HCT116 (cell line): ENCODE data around the gene TBC1D8. TPM values are rescaled to one million over a fixed set of nuclear protein-coding genes. Genes with fewer than 3 reads are reported as not detected.

Experiments used
- ATAC-seq: fragments of 200-7000 bp; cut with Tn5 transposase; 2 replicates; pipeline ENCODE4 v1.9.1; 2020; ENCODE audit warnings: mild to moderate bottlenecking, moderate library complexity
- BruUV-seq: library from RNA; stranded (reverse); fragments of 400-500 nt; replicated peaks from 2 replicates; lab custom pipeline; 2021; lab: Mats Ljungman, UMichigan
- CTCF ChIA-PET: fragments of 300-600 bp; sonication (Branson Sonifier 250); formaldehyde crosslinking; loops from one replicate; lab custom pipeline; 2021; ENCODE audit warnings: antibody characterized with exemption; lab: Charles Lee
- POLR2A ChIA-PET: fragments of 300-600, 350-600 bp; sonication (Branson Sonifier 250); formaldehyde crosslinking; loops from one replicate; lab custom pipeline; 2021; ENCODE audit warnings: antibody characterized with exemption; lab: Charles Lee
- RAD21 ChIA-PET, 2 experiments: fragments of 300-600 bp; sonication (Branson Sonifier 250); formaldehyde crosslinking; loops; one replicate each; lab custom pipeline; 2023; ENCODE audit warnings: low total read pairs in 2 of 2; ENCODE audit not compliant: uncharacterized antibody in 2 of 2, unreplicated experiment in 2 of 2, low non-redundant PET in 1 of 2; lab: Charles Lee
- DNase-seq: peaks from one replicate; pipeline ENCODE4 v3.0.0-alpha.2; 2010; ENCODE audit warnings: low read depth, low spot score
- H2AFZ ChIP-seq: fragments of 200-600 bp; shearing (Covaris generic), sonication (generic); 2 replicates; pipeline ENCODE4 v1.6.1; 2017; ENCODE audit warnings: low read depth, mixed run types, mixed read lengths, antibody characterized with exemption, low read length; ENCODE audit not compliant: poor library complexity, severe bottlenecking
- H3K27ac ChIP-seq: 2 replicates; pipeline ENCODE4 v1.5.1; 2012; ENCODE audit warnings: low read depth, low read length
- H3K27me3 ChIP-seq: fragments of 200-600 bp; sonication (generic); 2 replicates; pipeline ENCODE4 v1.6.1; 2016; ENCODE audit warnings: mixed run types, low read length, mixed read lengths; ENCODE audit not compliant: insufficient read depth
- H3K36me3 ChIP-seq, 2 experiments: fragments of 200-500 bp in 1 of 2; fragments of 200-600 bp in 1 of 2; sonication (Bioruptor generic) in 1 of 2; sonication (generic) in 1 of 2; 2 replicates each; pipeline versions ENCODE4 v1.5.1 to v1.6.1; 2014 to 2016; ENCODE audit warnings: low read length in 2 of 2, inconsistent platforms in 1 of 2, mixed read lengths in 1 of 2, mixed run types in 1 of 2; ENCODE audit not compliant: insufficient read depth in 2 of 2, control insufficient read depth in 1 of 2
- H3K4me1 ChIP-seq, 2 experiments: fragments of 200-600 bp in 1 of 2; sonication (generic) in 1 of 2; 2 replicates each; pipeline versions ENCODE4 v1.5.1 to v1.6.1; 2012 to 2017; ENCODE audit warnings: low read length in 2 of 2, inconsistent platforms in 1 of 2, mild to moderate bottlenecking in 1 of 2, mixed read lengths in 1 of 2, mixed run types in 1 of 2, moderate library complexity in 1 of 2; ENCODE audit not compliant: insufficient read depth in 2 of 2, control insufficient read depth in 1 of 2
- H3K4me2 ChIP-seq: fragments of 200-600 bp; sonication (generic); 2 replicates; pipeline ENCODE4 v1.6.1; 2017; ENCODE audit warnings: mixed run types, low read length, mixed read lengths
- H3K4me3 ChIP-seq, 2 experiments: fragments of 200-600 bp in 1 of 2; sonication (generic) in 1 of 2; replicated peaks in 1 of 2; 2 replicates each; pipeline ENCODE4 v1.5.1; 2011 to 2016; ENCODE audit warnings: low read length in 2 of 2, control low read depth in 1 of 2, low read depth in 1 of 2, mild to moderate bottlenecking in 1 of 2, mixed read lengths in 1 of 2, mixed run types in 1 of 2
- H3K79me2 ChIP-seq: fragments of 200-600 bp; sonication (generic); 2 replicates; pipeline ENCODE4 v1.6.1; 2017; ENCODE audit warnings: mild to moderate bottlenecking, mixed run types, low read length, moderate library complexity, mixed read lengths; ENCODE audit not compliant: insufficient read depth
- H3K9ac ChIP-seq: fragments of 200-600 bp; sonication (generic); 2 replicates; pipeline ENCODE4 v1.6.1; 2016; ENCODE audit warnings: low read length, mixed read lengths
- H3K9me2 ChIP-seq: fragments of 200-600 bp; sonication (generic), shearing (Covaris generic); 2 replicates; pipeline ENCODE4 v1.6.1; 2017; ENCODE audit warnings: mixed run types, mild to moderate bottlenecking, moderate library complexity; ENCODE audit not compliant: insufficient read depth
- H3K9me3 ChIP-seq, 2 experiments: fragments of 200-500 bp in 1 of 2; fragments of 200-600 bp in 1 of 2; sonication (Bioruptor generic) in 1 of 2; sonication (generic) in 1 of 2; 2 replicates each; pipeline ENCODE4 v1.6.1; 2014 to 2017; ENCODE audit warnings: low read length in 2 of 2, mixed read lengths in 2 of 2, inconsistent platforms in 1 of 2, low read depth in 1 of 2, mild to moderate bottlenecking in 1 of 2, mixed run types in 1 of 2, moderate library complexity in 1 of 2; ENCODE audit not compliant: control insufficient read depth in 1 of 2, insufficient read depth in 1 of 2
- H4K20me1 ChIP-seq: fragments of 200-600 bp; sonication (generic), shearing (Covaris generic); 2 replicates; pipeline ENCODE4 v1.6.1; 2017; ENCODE audit warnings: mixed run types, mild to moderate bottlenecking, moderate library complexity; ENCODE audit not compliant: insufficient read depth
- CBX3 ChIP-seq: IDR thresholded peaks from 2 replicates; pipeline ENCODE4 v1.6.1; 2012; ENCODE audit warnings: low read depth
- CEBPB ChIP-seq: IDR thresholded peaks from 2 replicates; pipeline ENCODE4 v1.6.1; 2012; ENCODE audit warnings: low read depth
- EGR1 ChIP-seq: IDR thresholded peaks from 2 replicates; pipeline ENCODE4 v1.6.1; 2012; ENCODE audit warnings: low read depth
- ELF1 ChIP-seq: IDR thresholded peaks from 2 replicates; pipeline ENCODE4 v1.6.1; 2012; ENCODE audit warnings: low read depth, borderline replicate concordance
- EZH2 ChIP-seq: fragments of 200-600 bp; sonication (generic); IDR thresholded peaks from 2 replicates; pipeline ENCODE4 v1.6.1; 2017; ENCODE audit warnings: antibody characterized with exemption, mixed run types
- EZH2phosphoT487 ChIP-seq: fragments of 200-600 bp; IDR thresholded peaks from 2 replicates; pipeline ENCODE4 v1.6.1; 2018; ENCODE audit warnings: antibody characterized with exemption, borderline replicate concordance
- JUND ChIP-seq: IDR thresholded peaks from 2 replicates; pipeline ENCODE4 v1.6.1; 2012
- POLR2A ChIP-seq: IDR thresholded peaks from 2 replicates; pipeline ENCODE4 v1.7.0; 2011; ENCODE audit warnings: borderline replicate concordance; ENCODE audit not compliant: insufficient read depth, insufficient read length; ENCODE audit errors: extremely low read depth
- POLR2AphosphoS5 ChIP-seq: IDR thresholded peaks from 2 replicates; pipeline ENCODE4 v1.6.1; 2011; ENCODE audit warnings: mild to moderate bottlenecking, low read depth, low read length, moderate library complexity
- SIN3A ChIP-seq: IDR thresholded peaks from 2 replicates; pipeline ENCODE4 v1.6.1; 2012; ENCODE audit warnings: low read depth
- SP1 ChIP-seq: IDR thresholded peaks from 2 replicates; pipeline ENCODE4 v1.6.1; 2012; ENCODE audit warnings: low read depth
- TCF7L2 ChIP-seq: IDR thresholded peaks from 2 replicates; pipeline ENCODE4 v1.7.0; 2011; ENCODE audit warnings: borderline replicate concordance, inconsistent platforms; ENCODE audit not compliant: insufficient read depth, insufficient read length; ENCODE audit errors: extremely low read depth
- ZFX ChIP-seq: fragments of 450-650 bp; IDR thresholded peaks from 2 replicates; pipeline ENCODE4 v1.6.1; 2017
- ZNF274 ChIP-seq: fragments of 200-500 bp; sonication (Bioruptor generic); IDR thresholded peaks from 2 replicates; pipeline ENCODE4 v1.6.1; 2014; ENCODE audit warnings: mild to moderate bottlenecking, low read depth, low read length, inconsistent platforms
- intact Hi-C: fragments of 100-400 bp; cut with micrococcal nuclease; formaldehyde crosslinking; loops from 2 replicates; pipeline ENCODE4 v1.10.0; 2022
- total RNA-seq: library from RNA; stranded (reverse); gene quantifications from one replicate; pipeline ENCODE4 v1.2.1, GENCODE V29; 2021; ENCODE audit not compliant: unreplicated experiment
- TF ChIP-seq, protein P1 (sequence below): IDR thresholded peaks from 2 replicates; pipeline ENCODE4 v1.6.1; 2012
- TF ChIP-seq, protein P2 (sequence below): IDR thresholded peaks from 2 replicates; pipeline ENCODE4 v1.6.1; 2011; ENCODE audit warnings: mild to moderate bottlenecking, low read length, moderate library complexity; ENCODE audit not compliant: insufficient replicate concordance; ENCODE audit errors: extremely low read depth
- TF ChIP-seq, protein P3 (sequence below), 3 experiments: fragments of 200-600 bp in 1 of 3; sonication (generic) in 1 of 3; IDR thresholded peaks in 2 of 3; conservative IDR thresholded peaks in 1 of 3; 2 replicates each; pipeline ENCODE4 v1.5.1; 2012 to 2017; ENCODE audit warnings: low read depth in 2 of 3, low read length in 2 of 3, antibody characterized with exemption in 1 of 3, borderline replicate concordance in 1 of 3, control low read depth in 1 of 3, mild to moderate bottlenecking in 1 of 3, mixed read lengths in 1 of 3, mixed run types in 1 of 3, moderate library complexity in 1 of 3; ENCODE audit not compliant: insufficient read depth in 1 of 3

The TBC1D8 gene
- total RNA-seq, 1 experiment from 2014 or later, result 44.0 TPM

DNA sequence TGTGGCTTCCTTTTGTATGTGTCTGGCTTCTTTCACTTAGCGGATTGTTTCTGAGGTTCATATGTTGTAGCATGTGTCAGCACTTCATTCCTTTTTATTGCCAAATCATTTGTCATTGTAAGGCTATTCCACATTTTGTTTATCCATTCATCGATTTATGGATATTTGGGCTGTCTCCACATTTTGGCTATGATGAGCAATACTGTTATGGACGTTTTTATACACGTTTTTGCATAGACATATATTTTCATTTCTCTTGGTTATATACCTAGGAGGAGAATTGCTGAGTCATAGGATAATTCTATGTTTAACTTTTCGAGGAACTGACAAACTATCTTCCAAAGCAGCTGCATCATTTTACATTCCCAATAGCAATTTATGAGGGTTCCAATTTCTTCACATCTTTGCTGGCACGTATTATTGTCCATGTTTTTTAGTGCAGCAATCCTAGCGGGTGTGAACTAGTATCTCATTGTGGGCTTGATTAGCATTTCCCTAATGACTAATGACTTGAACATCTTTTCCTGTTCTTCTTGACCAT lies 48.1 kb upstream of the TBC1D8 start:
- ATAC-seq (no peak), DNase-seq (no peak)
- H2AFZ ChIP-seq, result peak overlapping the region; percentile 44
- peaks cover 3 to 18% of the 10 kb centered on the region in 2 experiments; a peak in 2 of 4 replicates for H3K4me1 ChIP-seq
- no peaks in the 10 kb centered on the region for H3K9me3 ChIP-seq
- no peak overlapping the region for H3K27ac ChIP-seq
- ChIA-PET RAD21 (no interaction called here), POLR2A (no interaction called here), CTCF (no interaction called here)
- no peaks in the 10 kb centered on the region for H4K20me1 ChIP-seq
- no peaks in the 10 kb centered on the region for H3K79me2 ChIP-seq
- no TSS peak for BruUV-seq
- intact Hi-C loops, result no loop called here
- no peak overlapping the region for H3K4me3 ChIP-seq
- H3K36me3 ChIP-seq, result no peaks in the 10 kb centered on the region
- no peaks in the 10 kb centered on the region for H3K9me2 ChIP-seq
- H3K4me2 ChIP-seq, result no peak overlapping the region
- no peak overlapping the region for H3K9ac ChIP-seq
- TF ChIP-seq SP1, result no peak
- no peaks in the 10 kb centered on the region for H3K27me3 ChIP-seq

DNA sequence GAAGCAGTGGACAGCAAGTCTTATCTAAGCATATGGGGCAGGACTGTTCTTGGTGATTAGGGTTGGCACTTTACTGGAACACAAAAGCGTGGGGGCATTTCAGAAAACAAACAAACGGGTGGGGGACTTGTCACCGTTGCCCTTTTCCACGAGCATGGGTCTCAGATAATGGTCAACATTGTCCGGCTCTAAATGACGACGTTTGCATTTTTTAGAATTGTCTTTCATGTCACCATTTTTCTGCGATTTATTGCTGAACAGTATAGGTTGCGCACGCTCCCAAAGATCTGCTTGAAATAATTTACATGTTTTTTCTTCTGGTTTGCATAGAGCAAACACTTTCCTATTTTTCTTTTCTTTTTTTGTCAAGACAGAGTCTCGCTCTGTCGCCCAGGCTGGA lies 46.6 kb upstream of the TBC1D8 start:
- ATAC-seq (no peak), DNase-seq (no peak)
- Histone ChIP-seq H3K4me2 (no peak overlapping the region), H3K79me2 (no peaks in the 10 kb centered on the region), H3K9ac (no peak overlapping the region), H3K4me3 (no peak overlapping the region), H2AFZ (no peak overlapping the region), H3K9me3 (no peaks in the 10 kb centered on the region), H3K36me3 (no peaks in the 10 kb centered on the region), H3K27ac (no peak overlapping the region), H3K27me3 (no peaks in the 10 kb centered on the region), H3K4me1 (peaks cover 3 to 18% of the 10 kb centered on the region in 2 experiments; a peak in 2 of 4 replicates), H4K20me1 (no peaks in the 10 kb centered on the region), H3K9me2 (no peaks in the 10 kb centered on the region)
- ChIA-PET CTCF (interaction anchor here (0.7 to 1.1 kb wide), 4 partner anchors 8 to 185 kb away, joined by 3 read pairs; no protein-coding TSS in a partner anchor), RAD21 (no interaction called here), POLR2A (no interaction called here)
- no TSS peak for BruUV-seq
- intact Hi-C loops, result no loop called here
- TF ChIP-seq TCF7L2 (no peak), ELF1 (no peak), ZFX (no peak), EZH2 (no peak), ZNF274 (no peak), SIN3A (no peak), POLR2A (no peak), EGR1 (no peak), CBX3 (no peak), JUND (no peak), POLR2AphosphoS5 (no peak), EZH2phosphoT487 (no peak), CEBPB (no peak)
- TF ChIP-seq, protein P1, sequence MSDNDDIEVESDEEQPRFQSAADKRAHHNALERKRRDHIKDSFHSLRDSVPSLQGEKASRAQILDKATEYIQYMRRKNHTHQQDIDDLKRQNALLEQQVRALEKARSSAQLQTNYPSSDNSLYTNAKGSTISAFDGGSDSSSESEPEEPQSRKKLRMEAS, result no peak
- TF ChIP-seq, protein P2, sequence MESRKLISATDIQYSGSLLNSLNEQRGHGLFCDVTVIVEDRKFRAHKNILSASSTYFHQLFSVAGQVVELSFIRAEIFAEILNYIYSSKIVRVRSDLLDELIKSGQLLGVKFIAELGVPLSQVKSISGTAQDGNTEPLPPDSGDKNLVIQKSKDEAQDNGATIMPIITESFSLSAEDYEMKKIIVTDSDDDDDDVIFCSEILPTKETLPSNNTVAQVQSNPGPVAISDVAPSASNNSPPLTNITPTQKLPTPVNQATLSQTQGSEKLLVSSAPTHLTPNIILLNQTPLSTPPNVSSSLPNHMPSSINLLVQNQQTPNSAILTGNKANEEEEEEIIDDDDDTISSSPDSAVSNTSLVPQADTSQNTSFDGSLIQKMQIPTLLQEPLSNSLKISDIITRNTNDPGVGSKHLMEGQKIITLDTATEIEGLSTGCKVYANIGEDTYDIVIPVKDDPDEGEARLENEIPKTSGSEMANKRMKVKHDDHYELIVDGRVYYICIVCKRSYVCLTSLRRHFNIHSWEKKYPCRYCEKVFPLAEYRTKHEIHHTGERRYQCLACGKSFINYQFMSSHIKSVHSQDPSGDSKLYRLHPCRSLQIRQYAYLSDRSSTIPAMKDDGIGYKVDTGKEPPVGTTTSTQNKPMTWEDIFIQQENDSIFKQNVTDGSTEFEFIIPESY, result no peak
- TF ChIP-seq, protein P3, sequence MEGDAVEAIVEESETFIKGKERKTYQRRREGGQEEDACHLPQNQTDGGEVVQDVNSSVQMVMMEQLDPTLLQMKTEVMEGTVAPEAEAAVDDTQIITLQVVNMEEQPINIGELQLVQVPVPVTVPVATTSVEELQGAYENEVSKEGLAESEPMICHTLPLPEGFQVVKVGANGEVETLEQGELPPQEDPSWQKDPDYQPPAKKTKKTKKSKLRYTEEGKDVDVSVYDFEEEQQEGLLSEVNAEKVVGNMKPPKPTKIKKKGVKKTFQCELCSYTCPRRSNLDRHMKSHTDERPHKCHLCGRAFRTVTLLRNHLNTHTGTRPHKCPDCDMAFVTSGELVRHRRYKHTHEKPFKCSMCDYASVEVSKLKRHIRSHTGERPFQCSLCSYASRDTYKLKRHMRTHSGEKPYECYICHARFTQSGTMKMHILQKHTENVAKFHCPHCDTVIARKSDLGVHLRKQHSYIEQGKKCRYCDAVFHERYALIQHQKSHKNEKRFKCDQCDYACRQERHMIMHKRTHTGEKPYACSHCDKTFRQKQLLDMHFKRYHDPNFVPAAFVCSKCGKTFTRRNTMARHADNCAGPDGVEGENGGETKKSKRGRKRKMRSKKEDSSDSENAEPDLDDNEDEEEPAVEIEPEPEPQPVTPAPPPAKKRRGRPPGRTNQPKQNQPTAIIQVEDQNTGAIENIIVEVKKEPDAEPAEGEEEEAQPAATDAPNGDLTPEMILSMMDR (IDR thresholded peaks at IDR 0.05 in 2 of 3, conservative IDR thresholded peaks at IDR 0.05 in 1 of 3; ENCODE audit: borderline replicate concordance in 1 of 3, insufficient read depth in 1 of 3, low read depth in 2 of 3, low read length in 2 of 3), result no peak
- TF ChIP-seq, all 23 proteins: peak for 0
